Tibial nerve (tissue), 4 donors: ENCODE results near the gene ADAMTS12. TPM values are rescaled to one million over a fixed set of nuclear protein-coding genes. Genes with fewer than 3 reads are reported as not detected.
A peak's percentile ranks its signal among the peaks of the same experiment; 100 is the strongest.

Source experiments
- DNase-seq, 2 donors: peaks; one replicate each; pipeline ENCODE4 v3.0.0-alpha.2; 2019; ENCODE audit warnings: low spot score in 2 of 2
- H3K27ac ChIP-seq, 4 donors: fragments of 200-600 bp; sonication (generic) in 3 of 4; one replicate each; pipeline ENCODE4 v1.5.1; 2017 to 2019; ENCODE audit warnings: mild to moderate bottlenecking in 1 of 4
- H3K27me3 ChIP-seq, 2 donors: fragments of 200-600 bp; sonication (generic) in 1 of 2; one replicate each; pipeline versions ENCODE4 v1.5.1 to v1.6.0; 2017 to 2019
- H3K36me3 ChIP-seq, 3 donors: fragments of 200-600 bp; sonication (generic); one replicate each; pipeline ENCODE4 v1.5.1; 2018 to 2019
- H3K4me1 ChIP-seq, 4 donors: fragments of 200-600 bp; sonication (generic) in 3 of 4; one replicate each; pipeline ENCODE4 v1.5.1; 2017 to 2019
- H3K4me3 ChIP-seq, 4 donors: fragments of 200-600 bp; sonication (generic) in 3 of 4; one replicate each; pipeline ENCODE4 v1.5.1; 2017 to 2019; ENCODE audit warnings: mild to moderate bottlenecking in 1 of 4, moderate library complexity in 1 of 4
- H3K9me3 ChIP-seq, 4 donors: fragments of 200-600 bp; sonication (generic) in 3 of 4; one replicate each; pipeline ENCODE4 v1.5.1; 2017 to 2019
- EP300 ChIP-seq, 2 donors: sonication (generic); formaldehyde crosslinking; IDR thresholded peaks; one replicate each; pipeline ENCODE4 v1.6.1; 2017; ENCODE audit warnings: antibody characterized with exemption in 2 of 2, mild to moderate bottlenecking in 1 of 2
- POLR2A ChIP-seq, 2 donors: fragments of 450-650 bp; IDR thresholded peaks; one replicate each; pipeline ENCODE4 v1.6.1; 2017; ENCODE audit warnings: antibody characterized with exemption in 2 of 2, mild to moderate bottlenecking in 2 of 2, moderate library complexity in 2 of 2
- WGBS, 2 donors: methylation state at CpG; one replicate each; pipeline ENCODE4 v1.1.5; 2018; 5-methylcytosine and 5-hydroxymethylcytosine counted together
- total RNA-seq, 4 donors: library from RNA; depleted of rRNA; stranded (reverse); fragments of >200 nt; gene quantifications; one replicate each; pipeline ENCODE4 v1.1.0, GENCODE V29; 2016
- TF ChIP-seq, protein P1 (sequence below), 5 experiments: fragments of 200-600 bp in 3 of 5; fragments of 450-650 bp in 2 of 5; sonication (generic) in 3 of 5; IDR thresholded peaks; one replicate each; pipeline ENCODE4 v1.5.1; 2016 to 2019; ENCODE audit warnings: antibody characterized with exemption in 5 of 5, mild to moderate bottlenecking in 3 of 5, moderate library complexity in 2 of 5

Gene ADAMTS12
- total RNA-seq, 4 donors from 2014 or later = 7.1 to 10.4 (median 9.7) TPM

DNA sequence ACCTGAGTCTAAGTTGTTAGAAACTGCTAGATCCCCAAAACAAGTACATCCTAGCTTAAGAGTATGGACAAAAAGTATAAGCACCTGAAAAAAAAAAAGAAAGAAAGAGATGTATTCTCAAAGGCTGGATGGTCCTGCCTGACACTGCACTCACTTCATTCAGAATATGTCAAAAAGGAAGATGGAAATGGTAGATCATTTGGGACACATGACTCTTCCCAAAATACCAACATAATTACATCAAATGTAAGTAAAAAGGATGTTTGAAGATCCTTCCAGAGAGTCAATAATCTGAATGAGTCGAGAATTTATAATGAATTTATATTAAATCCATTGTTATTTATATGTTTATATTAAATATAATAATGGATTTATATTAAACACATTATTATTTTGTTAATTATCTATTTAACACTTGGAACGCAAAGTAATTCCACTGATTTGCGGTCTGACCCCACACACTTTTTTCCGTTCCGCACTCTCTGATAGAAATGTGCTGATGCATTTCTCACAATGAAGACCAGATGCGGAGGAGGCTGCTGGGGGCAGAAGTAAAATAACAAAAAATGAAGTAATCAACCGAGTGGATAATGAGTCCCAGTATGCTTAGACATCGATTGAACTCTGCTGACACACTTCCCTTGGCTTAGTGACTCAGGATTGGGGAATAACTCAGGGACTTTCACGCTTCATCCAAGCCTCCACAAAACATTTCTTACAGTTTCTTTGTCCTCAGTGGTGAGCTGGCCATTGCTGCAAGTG is 201.2 kb downstream of the ADAMTS12 start:
- 32 to 62% methylated on average over 9 of the region's 9 CpGs for WGBS, 2 donors
- H3K4me1 ChIP-seq = peaks cover 0 to 12% (median 4%) of the 10 kb centered on the region in 4 donors
- H3K9me3 ChIP-seq = peaks cover 0 to 3% (median 0%) of the 10 kb centered on the region in 4 donors
- H3K36me3 ChIP-seq = no peaks in the 10 kb centered on the region
- no peak overlapping the region for H3K4me3 ChIP-seq
- TF ChIP-seq POLR2A (IDR thresholded peaks at IDR 0.05) = no peak
- TF ChIP-seq EP300 (IDR thresholded peaks at IDR 0.05) = peak in 1 of 2 donors; percentile 45
- H3K27me3 ChIP-seq = no peaks in the 10 kb centered on the region
- H3K27ac ChIP-seq = peak overlapping the region in 1 of 4 donors; percentile 40
- peak in 1 of 2 donors; percentile 28 for DNase-seq

DNA sequence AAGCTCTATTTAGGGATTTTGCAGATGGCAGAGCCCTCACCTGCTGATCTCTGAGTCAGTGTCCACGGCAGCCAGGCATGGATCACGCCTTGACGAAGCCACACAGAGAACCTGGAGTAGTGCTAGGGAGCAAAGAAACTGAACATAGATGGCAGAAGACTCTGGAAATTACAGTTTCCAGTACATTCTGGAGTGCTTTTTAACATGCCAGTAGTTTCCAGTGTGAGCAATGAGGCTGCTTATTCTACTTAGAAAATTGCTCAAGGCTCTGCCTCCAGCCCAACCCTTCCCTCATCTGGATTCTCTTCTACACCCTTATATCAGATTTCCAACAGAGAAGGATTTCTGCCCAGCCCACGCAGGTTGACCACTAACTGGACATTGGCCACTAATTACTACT is 203.3 kb downstream of the ADAMTS12 start:
- WGBS, 2 donors = 55 to 70% methylated on average over 4 of the region's 4 CpGs
- Histone ChIP-seq H3K27me3 (no peaks in the 10 kb centered on the region), H3K4me3 (no peak overlapping the region), H3K27ac (no peak overlapping the region), H3K4me1 (peaks cover 0 to 12% (median 4%) of the 10 kb centered on the region in 4 donors), H3K9me3 (no peaks in the 10 kb centered on the region), H3K36me3 (no peaks in the 10 kb centered on the region)
- no peak for DNase-seq
- TF ChIP-seq EP300 (IDR thresholded peaks at IDR 0.05) = no peak

DNA sequence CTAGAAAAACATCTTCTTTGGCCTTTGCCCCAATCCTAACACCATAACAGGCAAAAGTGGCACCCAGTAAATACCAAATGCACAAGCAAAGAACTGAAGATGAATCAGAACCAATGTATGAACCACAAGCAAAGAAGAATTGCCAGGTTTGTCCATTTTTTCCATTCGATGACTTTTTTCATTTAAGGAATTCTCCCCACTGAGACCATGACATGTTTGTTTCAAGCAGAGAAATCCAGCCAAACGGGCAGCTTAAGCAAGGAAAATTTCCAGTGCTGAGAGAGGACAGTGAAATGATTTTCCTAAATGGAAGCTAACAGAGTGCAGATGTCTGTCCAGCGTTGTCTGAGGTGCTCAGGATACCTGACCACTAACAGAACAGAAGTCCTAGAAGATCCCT is 203.7 kb downstream of the ADAMTS12 start:
- 64 to 71% methylated on average over 2 to 3 of the region's 3 CpGs for WGBS, 2 donors
- H3K27me3 ChIP-seq = no peaks in the 10 kb centered on the region
- H3K27ac ChIP-seq = no peak overlapping the region
- H3K36me3 ChIP-seq = no peaks in the 10 kb centered on the region
- H3K4me3 ChIP-seq = no peak overlapping the region
- no peaks in the 10 kb centered on the region for H3K9me3 ChIP-seq
- DNase-seq = peak in 1 of 2 donors; percentile 19
- peaks cover 0 to 12% (median 4%) of the 10 kb centered on the region in 4 donors for H3K4me1 ChIP-seq
- TF ChIP-seq EP300 (IDR thresholded peaks at IDR 0.05) (no peak), POLR2A (IDR thresholded peaks at IDR 0.05) (no peak)
- TF ChIP-seq, protein P1, sequence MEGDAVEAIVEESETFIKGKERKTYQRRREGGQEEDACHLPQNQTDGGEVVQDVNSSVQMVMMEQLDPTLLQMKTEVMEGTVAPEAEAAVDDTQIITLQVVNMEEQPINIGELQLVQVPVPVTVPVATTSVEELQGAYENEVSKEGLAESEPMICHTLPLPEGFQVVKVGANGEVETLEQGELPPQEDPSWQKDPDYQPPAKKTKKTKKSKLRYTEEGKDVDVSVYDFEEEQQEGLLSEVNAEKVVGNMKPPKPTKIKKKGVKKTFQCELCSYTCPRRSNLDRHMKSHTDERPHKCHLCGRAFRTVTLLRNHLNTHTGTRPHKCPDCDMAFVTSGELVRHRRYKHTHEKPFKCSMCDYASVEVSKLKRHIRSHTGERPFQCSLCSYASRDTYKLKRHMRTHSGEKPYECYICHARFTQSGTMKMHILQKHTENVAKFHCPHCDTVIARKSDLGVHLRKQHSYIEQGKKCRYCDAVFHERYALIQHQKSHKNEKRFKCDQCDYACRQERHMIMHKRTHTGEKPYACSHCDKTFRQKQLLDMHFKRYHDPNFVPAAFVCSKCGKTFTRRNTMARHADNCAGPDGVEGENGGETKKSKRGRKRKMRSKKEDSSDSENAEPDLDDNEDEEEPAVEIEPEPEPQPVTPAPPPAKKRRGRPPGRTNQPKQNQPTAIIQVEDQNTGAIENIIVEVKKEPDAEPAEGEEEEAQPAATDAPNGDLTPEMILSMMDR (IDR thresholded peaks at IDR 0.05) = no peak

DNA sequence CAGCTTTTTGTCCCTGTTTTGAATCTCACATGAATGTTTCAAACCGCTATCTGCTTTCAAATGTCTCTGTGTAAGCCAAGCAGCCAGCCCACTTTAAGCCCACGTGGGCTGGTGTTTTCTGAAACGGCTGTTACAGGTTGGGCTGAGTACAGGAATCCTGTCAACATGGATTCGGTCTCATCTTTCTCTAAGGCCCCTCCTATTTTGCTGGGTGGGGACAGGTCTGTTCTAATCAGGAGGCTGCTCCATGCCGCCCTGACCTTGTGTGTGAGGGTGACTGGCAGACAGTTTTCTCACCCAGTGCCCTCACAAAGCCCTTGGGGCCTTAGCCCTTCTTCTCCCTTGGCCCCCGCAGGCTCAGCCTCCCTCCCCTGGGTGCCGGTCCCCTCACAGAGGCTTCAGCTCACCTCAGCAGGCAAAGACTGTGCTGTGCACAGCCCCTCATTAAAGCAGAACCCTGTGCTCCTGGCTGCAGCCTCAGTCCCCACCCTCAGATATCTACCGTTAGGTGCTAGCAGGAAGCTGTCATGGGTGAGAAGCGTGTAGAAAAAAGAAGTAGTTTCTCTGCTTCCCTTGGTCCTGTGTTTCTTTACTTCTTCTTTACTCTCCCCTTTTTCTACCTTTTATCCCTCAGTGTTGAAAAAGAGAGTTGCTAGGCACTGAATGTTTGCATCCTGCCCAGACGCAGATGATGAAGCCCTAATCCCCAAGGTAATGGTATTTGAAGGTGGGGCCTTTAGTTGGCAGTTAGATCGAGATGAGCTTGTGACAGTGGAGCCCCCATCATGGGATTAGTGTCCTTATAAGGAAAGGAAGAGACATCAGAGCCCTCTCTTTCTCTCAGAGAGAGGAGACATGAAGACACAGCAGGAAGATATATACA is 205.7 kb downstream of the ADAMTS12 start:
- Histone ChIP-seq H3K36me3 (no peaks in the 10 kb centered on the region), H3K27me3 (no peaks in the 10 kb centered on the region), H3K4me3 (no peak overlapping the region), H3K27ac (no peak overlapping the region), H3K9me3 (no peaks in the 10 kb centered on the region), H3K4me1 (peaks cover 0 to 9% (median under 1%) of the 10 kb centered on the region in 4 donors)
- 54 to 61% methylated on average over 11 of the region's 11 CpGs for WGBS, 2 donors
- DNase-seq = no peak
- TF ChIP-seq EP300 (IDR thresholded peaks at IDR 0.05) (no peak), POLR2A (IDR thresholded peaks at IDR 0.05) (no peak)
- TF ChIP-seq, protein P1 (IDR thresholded peaks at IDR 0.05) = no peak

DNA sequence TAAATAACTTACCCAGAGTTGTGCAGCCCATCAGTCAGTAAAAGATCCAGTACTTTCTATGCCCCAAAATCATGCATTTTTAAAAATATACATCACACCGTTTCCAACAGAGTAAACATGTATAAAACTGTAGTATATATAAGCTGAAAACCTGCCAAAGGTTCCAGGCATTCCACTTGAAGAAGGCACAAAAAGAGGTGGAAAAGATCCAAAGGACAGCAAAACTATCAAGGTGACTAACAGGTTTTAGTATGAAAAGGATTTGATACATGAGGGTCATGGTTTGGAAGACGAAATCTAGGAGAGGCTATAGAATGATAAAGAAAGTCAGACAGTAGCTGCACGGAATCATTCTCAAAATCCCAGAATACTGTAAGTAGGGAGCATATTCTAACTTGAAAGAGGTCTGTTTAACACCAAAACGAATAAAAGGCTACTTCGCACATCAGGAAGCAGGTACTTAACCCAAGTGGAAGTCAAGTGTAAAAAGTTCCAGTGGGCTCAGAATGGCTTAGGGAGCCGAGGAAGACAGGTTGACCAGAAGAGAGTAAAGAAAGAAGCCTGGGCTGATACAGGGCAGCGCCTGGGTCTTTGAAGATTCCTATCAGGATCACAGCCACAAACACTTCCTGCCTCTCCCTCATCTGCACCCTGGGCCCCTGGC is 207.2 kb downstream of the ADAMTS12 start:
- Histone ChIP-seq H3K4me3 (no peak overlapping the region), H3K27ac (no peak overlapping the region)
- WGBS, 2 donors = 75% methylated on average over 7 of the region's 7 CpGs

DNA sequence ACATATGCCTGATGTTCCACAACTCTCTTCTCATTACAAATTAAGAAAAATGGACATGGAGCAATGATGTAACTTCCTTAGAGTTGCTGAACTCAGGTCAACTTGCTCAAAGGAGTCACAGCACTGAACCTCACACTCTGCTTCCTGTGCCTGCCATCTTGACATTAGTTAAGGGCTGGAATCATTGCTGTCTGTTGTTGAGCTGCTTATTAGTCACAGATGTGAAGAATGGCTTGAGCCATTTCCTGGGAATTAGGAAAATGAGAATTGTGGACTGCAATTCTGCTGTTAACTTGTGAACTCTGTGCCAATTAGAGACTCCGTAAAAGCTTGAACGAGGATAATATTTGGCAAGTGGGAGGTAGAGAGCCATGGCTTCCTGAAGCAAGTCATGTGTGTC is 212.0 kb downstream of the ADAMTS12 start:
- no peak overlapping the region for H3K27ac ChIP-seq
- DNase-seq = no peak
- TF ChIP-seq, protein P1 (IDR thresholded peaks at IDR 0.05) = no peak
- TF ChIP-seq EP300 (IDR thresholded peaks at IDR 0.05) (no peak), POLR2A (IDR thresholded peaks at IDR 0.05) (no peak)
- H3K27me3 ChIP-seq = no peaks in the 10 kb centered on the region
- no peaks in the 10 kb centered on the region for H3K36me3 ChIP-seq
- 45 to 66% methylated on average over 2 of the region's 2 CpGs for WGBS, 2 donors
- no peak overlapping the region for H3K4me3 ChIP-seq
- peaks cover 0 to 4% (median 0%) of the 10 kb centered on the region in 4 donors for H3K4me1 ChIP-seq
- H3K9me3 ChIP-seq = no peaks in the 10 kb centered on the region

More for the DNA sequence above, 207.2 kb downstream of the ADAMTS12 start:
- H3K4me1 ChIP-seq = peaks cover 0 to 6% (median 0%) of the 10 kb centered on the region in 4 donors
- DNase-seq = no peak
- no peaks in the 10 kb centered on the region for H3K27me3 ChIP-seq
- H3K36me3 ChIP-seq = no peaks in the 10 kb centered on the region
- no peak for TF ChIP-seq EP300 (IDR thresholded peaks at IDR 0.05)
- no peaks in the 10 kb centered on the region for H3K9me3 ChIP-seq
